Effector memory CD8-positive, alpha-beta T cell (primary cell): Measurements from ENCODE around the gene SYNE4.
A peak's percentile ranks its signal among the peaks of the same experiment; 100 is the strongest.

Experiments used
- ATAC-seq: fragments of 150-1000 bp; cut with Tn5 transposase; replicated peaks from 2 replicates; pipeline ENCODE4 v1.10.0; 2021; ENCODE audit warnings: mild to moderate bottlenecking, moderate library complexity
- DNase-seq, 3 experiments: peaks; one replicate each; pipeline ENCODE4 v3.0.0; 2021
- H3K27ac Mint-ChIP-seq, 2 donors: one replicate each; pipeline ENCODE4 v1.8.0; 2022; ENCODE audit warnings: mild to moderate bottlenecking in 2 of 2, mixed read lengths in 2 of 2, moderate library complexity in 2 of 2
- H3K27me3 Mint-ChIP-seq, 2 donors: one replicate each; pipeline ENCODE4 v1.8.0; 2022; ENCODE audit warnings: mixed read lengths in 2 of 2
- H3K36me3 Mint-ChIP-seq: one replicate; pipeline ENCODE4 v1.8.0; 2022; ENCODE audit warnings: mild to moderate bottlenecking, moderate library complexity, mixed read lengths; ENCODE audit not compliant: insufficient read depth
- H3K4me1 Mint-ChIP-seq, 2 donors: one replicate each; pipeline ENCODE4 v1.8.0; 2022; ENCODE audit warnings: low read depth in 2 of 2, mixed read lengths in 2 of 2
- H3K4me3 Mint-ChIP-seq, 2 donors: one replicate each; pipeline ENCODE4 v1.8.0; 2022; ENCODE audit warnings: mild to moderate bottlenecking in 2 of 2, mixed read lengths in 2 of 2, moderate library complexity in 2 of 2
- H3K9me3 Mint-ChIP-seq, 2 donors: one replicate each; pipeline ENCODE4 v1.8.0; 2022; ENCODE audit warnings: mixed read lengths in 2 of 2

The SYNE4 gene

GRCh38 chr19:36010402-36010801 is 1.8 kb upstream of the SYNE4 start:
- Mint-ChIP-seq H3K36me3 (peaks cover 12% of the 10 kb centered on the region), H3K27ac (peak overlapping the region in 1 of 2 donors; percentile 27), H3K9me3 (no peaks in the 10 kb centered on the region), H3K4me1 (peaks cover 36 to 41% of the 10 kb centered on the region in 2 donors), H3K4me3 (no peak overlapping the region), H3K27me3 (no peaks in the 10 kb centered on the region)
- ATAC-seq (no peak), DNase-seq (no peak)

DNA sequence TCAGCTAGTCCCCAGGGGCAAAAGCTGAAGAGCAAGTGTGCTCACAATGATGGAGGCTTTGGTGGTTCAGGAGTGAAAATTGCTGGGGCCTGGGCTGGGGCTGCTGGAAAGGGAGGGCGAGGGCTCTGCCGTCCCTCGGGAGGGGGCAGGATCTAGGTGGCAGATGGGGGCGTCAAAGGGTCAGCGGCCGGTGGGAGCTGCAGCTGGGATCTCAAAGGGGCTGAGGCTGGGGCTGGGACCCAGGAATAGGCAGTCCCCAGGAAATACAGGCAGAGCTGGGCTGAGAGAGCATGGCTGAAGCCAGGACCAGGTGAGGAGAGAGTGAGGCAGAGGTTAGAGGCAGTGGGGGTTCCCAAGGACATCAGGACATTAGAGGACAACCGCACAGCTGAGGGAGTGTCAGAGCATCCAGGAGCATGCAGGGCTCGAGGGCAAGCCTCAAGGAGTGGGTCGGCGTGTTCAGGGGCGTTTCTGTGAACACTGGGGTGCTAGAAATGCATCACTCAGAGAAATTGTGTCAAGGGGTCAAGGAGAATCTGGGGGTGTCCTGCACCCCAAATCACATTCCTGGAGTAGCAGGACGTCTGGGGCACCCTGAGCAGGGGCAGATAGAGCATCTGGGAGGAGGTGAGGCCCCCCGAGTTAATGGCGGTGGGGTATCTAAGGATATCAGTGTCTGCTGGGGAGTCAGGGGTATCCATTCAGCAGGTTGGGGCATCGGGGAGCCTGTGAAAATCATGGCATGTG is 1.2 kb upstream of the SYNE4 start:
- Mint-ChIP-seq H3K4me1 (peaks cover 35 to 37% of the 10 kb centered on the region in 2 donors), H3K27me3 (no peaks in the 10 kb centered on the region), H3K36me3 (peaks cover 9% of the 10 kb centered on the region), H3K9me3 (no peaks in the 10 kb centered on the region), H3K27ac (peak overlapping the region; percentile 27 to 65), H3K4me3 (peak overlapping the region; percentile 56 to 66)
- no peak for ATAC-seq
- no peak for DNase-seq

DNA sequence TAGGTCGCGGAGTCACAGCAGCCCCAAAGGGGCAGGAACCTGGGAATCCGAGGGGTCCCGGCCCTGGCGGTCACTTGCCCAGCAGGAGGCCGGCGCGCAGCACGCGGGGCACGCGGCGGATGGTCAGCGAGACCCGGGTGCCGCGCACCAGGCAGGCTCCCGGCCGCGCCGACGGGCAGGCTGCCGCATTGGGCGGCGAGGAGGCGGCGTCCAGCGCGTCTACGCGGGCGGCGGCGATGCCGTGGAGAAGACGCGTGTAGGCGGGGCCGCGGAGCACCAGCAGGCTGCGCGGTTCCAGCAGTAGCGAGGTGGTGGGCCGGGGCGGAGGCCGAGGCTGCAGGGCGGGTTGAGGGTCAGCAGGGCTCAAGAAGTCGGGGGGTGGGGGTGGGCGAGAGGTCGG is 607 bp upstream of the SYNE4 start:
- Mint-ChIP-seq H3K36me3 (peaks cover 8% of the 10 kb centered on the region), H3K27me3 (no peaks in the 10 kb centered on the region), H3K27ac (peak overlapping the region; percentile 27 to 65), H3K4me1 (peaks cover 30 to 31% of the 10 kb centered on the region in 2 donors), H3K9me3 (no peaks in the 10 kb centered on the region), H3K4me3 (peak overlapping the region; percentile 56 to 66)
- no peak for ATAC-seq
- peak in 2 of 3 experiments; percentile 21 to 35 for DNase-seq

DNA sequence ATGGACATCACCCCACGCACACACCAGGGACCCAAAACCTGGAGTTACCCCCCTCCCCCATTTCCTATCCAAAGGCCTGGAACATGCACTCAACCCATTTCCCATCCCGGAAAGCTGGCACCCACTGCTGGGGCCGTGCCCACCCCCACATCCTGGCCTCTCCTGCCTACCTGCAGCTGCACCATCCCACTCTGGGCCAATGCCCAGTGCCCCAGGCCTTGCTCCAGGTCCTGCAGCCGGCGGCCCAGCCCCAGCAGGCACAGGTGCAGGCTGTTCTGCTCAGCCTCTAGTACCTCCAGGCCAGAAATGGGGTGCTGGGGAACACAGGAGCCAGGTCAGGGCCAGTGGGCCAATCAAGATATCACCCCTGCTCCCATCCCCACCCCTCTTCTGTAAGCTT is 1.7 kb downstream of the SYNE4 start:
- no peaks in the 10 kb centered on the region for H3K9me3 Mint-ChIP-seq
- no peak overlapping the region for H3K4me3 Mint-ChIP-seq
- peaks cover 7% of the 10 kb centered on the region for H3K36me3 Mint-ChIP-seq
- H3K27me3 Mint-ChIP-seq, result no peaks in the 10 kb centered on the region
- H3K27ac Mint-ChIP-seq, result no peak overlapping the region
- ATAC-seq, result no peak
- H3K4me1 Mint-ChIP-seq, result peaks cover 23% of the 10 kb centered on the region in 2 donors
- no peak for DNase-seq

DNA sequence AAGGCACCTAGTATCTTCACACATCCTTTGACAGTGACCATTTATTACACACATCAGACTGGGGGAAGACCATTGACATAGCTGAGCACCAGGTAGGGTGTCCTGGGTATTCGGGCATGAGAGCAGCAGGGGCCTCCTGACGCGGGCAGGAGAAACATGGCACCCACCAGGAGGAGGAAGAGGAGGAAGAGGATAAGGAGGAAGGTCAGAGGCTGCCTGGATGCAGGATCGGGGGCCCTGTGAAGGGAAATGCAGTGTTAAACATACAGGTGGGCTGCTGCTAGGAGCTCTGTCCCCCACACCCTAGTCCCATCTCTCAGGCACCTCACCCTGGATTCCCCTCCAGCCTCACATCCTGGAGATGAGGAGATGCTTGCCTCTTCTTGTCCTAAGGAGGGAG is 5.3 kb downstream of the SYNE4 start:
- peak overlapping the region in 1 of 2 donors; percentile 27 for H3K27ac Mint-ChIP-seq
- H3K4me3 Mint-ChIP-seq, result no peak overlapping the region
- ATAC-seq, result no peak

GRCh38 chr19:36001605-36002004 is 7.0 kb downstream of the SYNE4 start:
- peaks cover 15% of the 10 kb centered on the region for H3K36me3 Mint-ChIP-seq
- DNase-seq (no peak), ATAC-seq (no peak)
- no peak overlapping the region for H3K4me3 Mint-ChIP-seq
- H3K9me3 Mint-ChIP-seq, result no peaks in the 10 kb centered on the region
- H3K4me1 Mint-ChIP-seq, result peaks cover 16 to 23% of the 10 kb centered on the region in 2 donors
- no peaks in the 10 kb centered on the region for H3K27me3 Mint-ChIP-seq
- H3K27ac Mint-ChIP-seq, result no peak overlapping the region

More for the DNA sequence above, 5.3 kb downstream of the SYNE4 start:
- peaks cover 12% of the 10 kb centered on the region for H3K36me3 Mint-ChIP-seq
- no peaks in the 10 kb centered on the region for H3K27me3 Mint-ChIP-seq
- DNase-seq, result no peak
- no peaks in the 10 kb centered on the region for H3K9me3 Mint-ChIP-seq
- peaks cover 3 to 14% of the 10 kb centered on the region in 2 donors for H3K4me1 Mint-ChIP-seq

DNA sequence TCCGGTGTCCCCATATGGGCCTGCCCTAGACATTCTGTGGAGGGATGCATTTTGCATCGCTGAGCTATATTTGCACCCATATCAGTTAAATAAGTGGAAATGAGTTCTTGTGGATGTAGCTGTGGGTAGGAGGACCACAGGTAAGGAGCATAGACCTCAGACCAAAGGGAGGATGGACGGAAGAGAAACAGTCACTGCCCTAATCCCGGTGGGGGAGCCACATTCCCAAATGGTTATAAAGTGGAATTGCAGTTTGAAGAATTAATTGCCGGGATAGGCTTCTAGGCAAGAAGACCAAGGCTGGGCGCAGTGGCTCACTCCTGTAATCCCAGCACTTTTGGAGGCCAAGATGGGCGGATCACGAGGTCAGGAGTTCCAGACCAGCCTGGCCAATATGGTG is 11.8 kb downstream of the SYNE4 start:
- peaks cover 13% of the 10 kb centered on the region for H3K36me3 Mint-ChIP-seq

GRCh38 chr19:35995048-35995993 is 13.3 kb downstream of the SYNE4 start, which contains the start of gene SDHAF1:
Gene SDHAF1 (plus strand): TSS chr19:35995188. CDS start chr19:35995275, 87 bp downstream.
- no peaks in the 10 kb centered on the region for H3K9me3 Mint-ChIP-seq
- peaks cover 26 to 30% of the 10 kb centered on the region in 2 donors for H3K4me1 Mint-ChIP-seq
- peak within 1 kb of the TSS; percentile 90 to 95 for H3K4me3 Mint-ChIP-seq
- H3K36me3 Mint-ChIP-seq, result peaks cover 12% of the 10 kb centered on the region
- no peaks in the 10 kb centered on the region for H3K27me3 Mint-ChIP-seq
- peak; percentile 88 for ATAC-seq
- peak within 1 kb of the TSS; percentile 73 to 96 for H3K27ac Mint-ChIP-seq
- peak; percentile 86 to 87 (median 86) for DNase-seq

More for the DNA sequence above, 11.8 kb downstream of the SYNE4 start:
- Mint-ChIP-seq H3K27ac (peak overlapping the region; percentile 73 to 96), H3K27me3 (no peaks in the 10 kb centered on the region), H3K4me3 (peak overlapping the region; percentile 90 to 95), H3K4me1 (peaks cover 26 to 33% of the 10 kb centered on the region in 2 donors), H3K9me3 (no peaks in the 10 kb centered on the region)
- ATAC-seq (no peak), DNase-seq (no peak)

DNA sequence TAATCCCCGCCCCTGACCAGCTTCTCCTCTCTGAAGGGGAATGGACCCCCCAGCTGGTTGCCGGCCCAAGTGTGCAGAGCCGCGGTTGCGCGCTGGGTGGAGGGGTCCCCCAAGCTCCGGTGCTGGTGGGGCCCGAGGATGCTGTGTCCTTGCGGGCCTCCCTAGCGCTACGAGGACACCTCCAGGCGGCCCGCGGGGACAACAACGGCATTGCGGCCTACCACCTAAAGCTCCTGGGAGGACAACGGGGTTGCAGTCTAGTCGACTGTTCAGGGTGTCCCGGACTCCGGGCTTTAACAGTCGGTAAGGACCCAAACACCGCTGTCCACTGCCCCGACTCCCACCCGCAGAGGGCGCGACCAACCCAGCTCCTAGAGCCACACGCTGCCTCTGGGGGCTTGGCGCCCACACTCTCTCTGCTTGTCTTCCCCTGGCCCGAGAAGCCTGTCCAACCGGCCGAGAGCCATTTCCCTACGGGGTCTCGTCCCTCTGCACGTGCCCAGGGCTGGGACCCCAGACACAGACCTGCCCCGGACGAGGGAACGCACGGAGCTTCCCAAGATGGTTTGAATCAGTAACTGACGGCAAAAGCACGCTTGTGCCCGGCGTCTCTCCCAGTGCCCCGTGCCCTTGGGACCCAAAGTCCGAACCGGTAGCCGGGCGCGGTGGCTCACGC is 14.6 kb downstream of the SYNE4 start:
- Mint-ChIP-seq H3K4me3 (peak overlapping the region; percentile 90 to 95), H3K36me3 (peaks cover 8% of the 10 kb centered on the region), H3K27ac (no peak overlapping the region), H3K4me1 (peaks cover 25 to 26% of the 10 kb centered on the region in 2 donors), H3K9me3 (no peaks in the 10 kb centered on the region), H3K27me3 (peaks cover 6 to 8% of the 10 kb centered on the region in 2 donors)
- DNase-seq (no peak), ATAC-seq (no peak)

- ATAC-seq, result no peak
- H3K27ac Mint-ChIP-seq, result peak overlapping the region in 1 of 2 donors; percentile 25
- peak overlapping the region; percentile 18 to 95 for H3K4me3 Mint-ChIP-seq
Measured at GRCh38 chr19:35992907-35993765, 15.5 kb downstream of the SYNE4 start.

GRCh38 chr19:35991731-35992450 is 16.7 kb downstream of the SYNE4 start:
- ATAC-seq (no peak), DNase-seq (no peak)
- peaks cover 21 to 29% of the 10 kb centered on the region in 2 donors for H3K27me3 Mint-ChIP-seq
- no peak overlapping the region for H3K4me3 Mint-ChIP-seq
- H3K4me1 Mint-ChIP-seq, result peaks cover 16 to 20% of the 10 kb centered on the region in 2 donors
- peaks cover 4% of the 10 kb centered on the region for H3K36me3 Mint-ChIP-seq
- H3K9me3 Mint-ChIP-seq, result no peaks in the 10 kb centered on the region
- no peak overlapping the region for H3K27ac Mint-ChIP-seq

More at GRCh38 chr19:35992907-35993765, 15.5 kb downstream of the SYNE4 start:
- H3K27me3 Mint-ChIP-seq, result peaks cover 11 to 17% of the 10 kb centered on the region in 2 donors
- no peak for DNase-seq
- H3K9me3 Mint-ChIP-seq, result no peaks in the 10 kb centered on the region
- peaks cover 25 to 26% of the 10 kb centered on the region in 2 donors for H3K4me1 Mint-ChIP-seq
- peaks cover 7% of the 10 kb centered on the region for H3K36me3 Mint-ChIP-seq
